Amniotic stem cell (primary cell): ENCODE results near the gene IRS2.
"Not testable (repeated sequence)": the region's sequence is repeated elsewhere in the genome, so short reads cannot be mapped to it uniquely, and the experiment has no call there.

Source experiments
- DNase-seq: peaks from one replicate; lab custom pipeline; 2025; lab: John Stamatoyannopoulos, UW

The IRS2 gene

DNA sequence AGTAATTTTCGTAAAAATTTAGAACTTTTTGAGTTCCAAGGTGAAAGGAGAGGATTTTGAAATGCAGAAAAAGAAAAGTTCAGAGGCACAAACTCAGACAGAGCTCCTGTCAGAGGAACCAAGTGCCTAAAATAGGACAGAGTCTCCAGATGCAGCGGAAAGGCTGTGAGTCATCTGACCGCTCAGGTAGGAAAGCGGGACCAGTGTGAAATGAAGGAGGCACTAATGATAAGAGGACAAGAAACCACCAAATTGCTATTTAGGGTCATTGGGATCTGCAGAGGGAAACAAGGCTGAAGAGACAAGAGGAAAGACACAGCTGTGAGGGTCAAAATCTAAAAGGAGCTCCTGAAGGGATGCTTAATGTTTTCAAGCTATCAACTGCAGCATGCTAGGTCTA lies 34.9 kb downstream of the IRS2 start:
- no peak for DNase-seq

DNA sequence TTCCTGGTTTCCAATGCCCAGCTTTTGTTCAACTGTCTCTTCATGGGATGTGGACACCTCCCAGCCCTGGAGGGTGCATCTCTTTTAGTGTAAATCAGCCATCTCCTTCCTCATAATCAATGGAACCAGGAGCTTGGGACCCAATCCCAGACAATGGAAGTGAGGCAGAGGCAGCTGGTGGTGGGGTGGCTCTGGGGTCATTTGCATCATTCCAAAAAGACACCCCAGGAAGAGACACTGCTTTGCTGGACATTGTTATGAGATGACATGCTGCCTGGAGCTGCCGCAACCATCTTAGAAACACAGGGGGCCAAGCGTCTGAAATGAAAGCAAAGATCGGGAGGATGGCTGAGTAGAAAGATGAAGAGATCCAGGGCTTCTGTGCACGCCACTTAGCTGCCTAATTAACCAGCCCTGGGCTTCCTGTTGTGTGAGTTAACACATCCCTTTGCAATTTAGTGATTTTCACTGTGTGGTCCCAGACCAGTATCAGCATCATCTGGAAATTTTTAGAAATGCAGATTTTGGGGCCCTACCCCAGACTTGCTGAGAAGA lies 36.1 kb downstream of the IRS2 start:
- DNase-seq: no peak

DNA sequence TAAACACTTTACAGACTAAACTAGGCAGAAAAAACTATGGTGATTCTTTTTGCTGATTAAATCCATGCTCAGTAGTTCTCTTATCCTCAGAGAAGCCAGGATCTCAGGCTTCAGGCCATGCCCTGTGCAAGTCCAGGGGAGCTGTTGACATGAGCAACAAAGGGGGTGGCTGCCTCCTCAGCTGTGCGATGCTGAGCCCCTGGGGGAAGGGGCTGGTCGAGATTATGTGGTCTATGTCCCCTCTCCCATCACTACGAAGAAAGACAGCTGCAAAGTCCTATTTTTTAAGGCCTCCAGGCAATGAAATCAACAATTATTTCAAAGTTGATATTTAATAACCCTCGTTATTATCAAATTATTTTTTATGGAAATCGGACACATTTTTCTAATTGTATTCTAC lies 37.0 kb downstream of the IRS2 start:
- no peak for DNase-seq

DNA sequence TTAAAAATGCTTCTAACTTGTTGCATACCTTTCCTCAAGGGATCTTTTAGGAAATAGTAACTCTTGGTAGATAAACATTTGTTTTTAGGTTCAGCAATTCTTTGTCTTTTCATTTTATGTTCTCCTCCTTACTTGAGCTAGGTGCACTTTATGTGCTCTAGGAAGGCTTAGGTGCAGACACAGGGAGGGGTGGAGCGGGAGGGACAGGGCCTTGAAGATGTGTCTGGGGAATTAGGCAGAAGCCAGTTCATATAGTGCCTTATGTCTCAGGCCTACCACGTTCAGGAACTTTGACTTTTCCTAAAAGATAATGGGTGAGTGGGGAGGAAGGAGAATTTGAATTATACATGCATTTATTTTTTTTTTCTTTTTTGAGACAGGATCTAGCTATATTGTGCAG lies 37.7 kb downstream of the IRS2 start:
- no peak for DNase-seq

DNA sequence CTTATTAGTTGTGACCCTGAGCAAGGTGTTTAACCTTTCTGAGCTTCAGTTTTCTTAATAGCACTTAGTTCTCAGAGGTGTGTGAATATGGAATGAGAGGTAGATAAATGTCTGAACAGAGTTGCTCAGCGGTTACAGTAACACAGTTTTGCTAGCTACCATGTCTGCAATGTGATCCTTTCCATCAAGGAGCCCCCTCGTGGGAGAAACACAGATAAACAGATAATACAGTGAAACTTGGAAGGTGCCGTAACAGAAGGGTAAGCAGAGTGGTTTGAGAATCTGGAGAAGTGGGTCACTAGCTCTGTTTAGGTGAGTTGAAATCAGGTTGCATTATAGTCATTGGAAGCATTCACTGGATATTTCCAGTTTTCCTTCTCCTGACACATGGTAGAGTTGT lies 38.9 kb downstream of the IRS2 start:
- DNase-seq: no peak

DNA sequence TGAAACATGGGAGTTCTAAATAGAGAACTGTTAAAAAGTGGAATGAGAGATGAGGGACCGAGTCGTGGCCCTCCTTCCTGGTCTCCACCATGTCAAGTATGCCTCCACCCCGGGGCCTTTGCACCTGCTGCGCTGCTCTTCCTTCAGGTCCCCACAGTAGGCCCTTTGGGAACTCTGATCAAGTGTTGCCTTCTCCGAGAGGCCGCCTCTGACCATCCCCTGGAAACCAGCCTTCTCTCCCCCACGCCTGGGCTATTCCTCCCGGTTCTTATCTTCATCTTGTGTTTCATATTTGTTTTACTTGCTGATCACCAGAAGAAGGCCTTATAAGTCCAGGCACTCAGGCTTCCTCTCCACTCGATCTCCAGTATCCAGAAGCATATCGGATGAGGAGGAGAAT lies 40.0 kb downstream of the IRS2 start:
- DNase-seq: no peak

DNA sequence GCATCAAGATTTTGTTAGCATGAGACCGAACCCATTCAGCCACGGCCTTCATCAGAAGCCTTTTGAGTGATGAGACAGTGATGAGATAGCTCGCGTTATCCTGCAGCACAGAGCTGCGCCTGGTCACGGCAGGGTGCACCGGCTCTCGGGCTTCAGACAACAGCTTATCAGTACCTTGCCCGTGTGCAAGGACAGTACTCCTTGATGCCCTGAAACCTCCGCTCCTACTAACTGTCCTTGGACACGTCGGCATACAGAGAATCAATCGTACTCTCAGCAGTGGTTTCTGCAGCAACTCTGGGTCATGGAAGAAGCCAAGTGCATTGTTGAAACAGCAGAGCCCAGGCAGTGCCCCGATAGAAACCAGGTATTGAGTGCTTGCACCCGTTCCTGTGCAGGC lies 40.7 kb downstream of the IRS2 start:
- no peak for DNase-seq

DNA sequence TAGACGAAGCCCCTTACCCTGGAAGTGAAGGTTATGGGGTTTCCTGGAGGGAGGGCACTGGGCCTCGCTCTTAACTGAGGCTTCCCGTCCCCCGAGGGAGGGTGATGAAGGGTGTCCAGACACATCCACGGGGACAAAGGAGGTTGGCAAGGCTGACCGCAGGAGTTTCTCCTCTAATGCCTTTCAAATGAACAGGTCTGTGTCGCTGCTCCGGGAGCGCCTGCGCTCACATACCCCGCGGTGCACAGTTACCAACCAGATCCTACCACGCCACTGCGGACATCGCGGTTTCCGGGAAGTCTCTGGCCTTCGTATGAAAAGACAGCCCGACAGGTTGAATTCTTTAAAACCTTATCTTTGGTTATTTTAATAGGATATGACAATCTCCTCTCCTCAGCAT lies 41.3 kb downstream of the IRS2 start:
- DNase-seq: no peak

DNA sequence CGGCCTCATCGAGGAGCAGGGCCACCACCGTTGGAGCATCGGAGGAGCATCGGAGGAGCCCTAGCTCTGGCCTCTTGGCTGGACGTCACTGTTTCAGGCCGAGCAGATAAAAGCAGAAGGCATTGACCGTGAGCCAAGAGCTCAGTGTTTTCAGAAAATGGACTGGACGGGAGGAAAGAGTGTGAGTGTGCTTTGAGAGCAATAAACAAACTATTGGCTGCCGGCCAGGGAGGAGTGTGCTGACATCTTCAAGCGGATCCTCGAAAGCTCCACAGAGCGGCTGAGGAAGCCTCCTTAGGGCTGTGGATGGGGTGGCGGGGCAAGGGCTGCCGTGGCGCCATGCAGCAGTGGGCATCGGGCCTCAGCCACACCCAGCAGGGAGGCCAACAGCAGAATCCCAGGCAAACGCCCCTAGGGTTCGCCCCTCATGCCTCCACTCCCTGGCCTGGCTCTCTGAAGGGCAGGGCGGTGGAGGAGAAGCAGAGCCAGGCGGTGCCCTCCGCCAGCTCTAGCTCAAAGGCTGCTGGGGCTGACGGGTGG lies 41.8 kb downstream of the IRS2 start:
- DNase-seq: no peak

DNA sequence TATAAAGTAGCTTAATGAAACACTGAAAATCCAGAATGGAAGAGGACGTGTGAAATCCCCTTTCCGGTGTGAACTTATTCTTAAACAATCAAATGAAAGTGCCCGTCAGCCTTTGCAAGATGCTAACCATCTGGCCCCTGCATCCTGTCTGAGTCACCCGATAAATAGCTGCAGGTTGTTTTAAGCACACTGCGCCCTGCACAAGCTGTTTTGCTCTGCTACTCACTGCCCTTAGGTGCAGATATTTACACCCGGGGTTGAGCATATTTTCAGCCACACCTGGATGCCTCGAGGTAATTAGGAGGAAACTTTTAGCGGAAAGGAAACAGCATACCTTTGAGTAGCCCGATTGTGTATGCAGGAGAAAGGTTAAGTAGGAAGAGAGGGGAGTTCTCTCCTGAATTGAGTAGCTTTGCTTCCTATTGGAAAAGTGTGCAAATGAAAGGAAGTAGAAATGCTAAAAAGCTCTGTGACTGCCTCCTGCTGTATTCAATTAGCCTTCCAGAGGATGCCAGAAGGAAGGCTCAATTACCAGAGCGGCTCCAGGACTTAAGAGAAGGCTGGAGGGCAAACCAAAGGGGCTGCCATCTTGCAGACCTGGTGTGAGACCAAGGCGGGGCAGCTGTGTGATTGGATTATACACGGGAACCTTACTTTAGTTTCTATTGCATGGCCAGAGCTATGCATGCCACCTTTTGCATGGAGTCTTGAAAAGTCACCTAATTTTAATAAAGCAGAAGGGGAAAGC lies 42.5 kb downstream of the IRS2 start:
- DNase-seq: peak; percentile 11

DNA sequence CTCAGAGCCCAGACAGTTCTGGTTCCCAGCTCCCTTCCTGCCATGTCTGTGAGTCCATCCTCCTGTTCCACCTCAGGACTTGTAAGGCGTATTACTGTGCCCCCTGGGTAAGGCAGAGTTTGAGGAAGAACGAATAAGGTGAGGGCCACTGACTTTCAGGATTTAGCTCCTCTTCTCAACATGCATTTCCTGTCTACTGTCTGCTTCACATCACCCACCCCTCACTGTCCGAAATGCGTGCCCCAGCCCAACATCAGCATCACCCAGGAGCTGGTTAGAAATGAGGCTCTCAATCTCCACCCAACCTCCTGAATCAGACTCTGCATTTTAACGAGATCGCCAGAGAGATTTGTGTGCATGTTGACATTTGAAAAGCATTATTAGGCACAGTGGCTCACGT lies 44.4 kb downstream of the IRS2 start:
- DNase-seq: no peak

DNA sequence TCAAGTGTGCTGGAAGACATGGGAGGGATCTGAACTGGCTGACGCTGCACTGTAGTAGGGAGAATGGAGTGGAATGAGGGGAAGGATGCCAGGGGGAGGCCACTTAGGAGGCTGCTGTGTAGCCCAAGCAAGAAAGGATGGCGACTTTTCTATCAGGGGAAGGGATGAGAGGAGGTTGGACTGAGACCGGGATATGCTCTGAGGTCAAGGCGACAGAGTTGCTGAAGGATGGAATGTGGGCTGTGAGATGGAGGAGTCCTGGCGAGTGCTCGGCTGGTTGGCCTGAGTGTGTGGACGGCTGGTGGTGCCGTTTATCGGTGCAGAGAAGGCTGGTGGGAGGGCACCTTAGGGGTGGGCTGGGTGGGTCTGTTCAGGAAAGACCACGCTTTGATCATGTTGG lies 45.7 kb downstream of the IRS2 start:
- no peak for DNase-seq

DNA sequence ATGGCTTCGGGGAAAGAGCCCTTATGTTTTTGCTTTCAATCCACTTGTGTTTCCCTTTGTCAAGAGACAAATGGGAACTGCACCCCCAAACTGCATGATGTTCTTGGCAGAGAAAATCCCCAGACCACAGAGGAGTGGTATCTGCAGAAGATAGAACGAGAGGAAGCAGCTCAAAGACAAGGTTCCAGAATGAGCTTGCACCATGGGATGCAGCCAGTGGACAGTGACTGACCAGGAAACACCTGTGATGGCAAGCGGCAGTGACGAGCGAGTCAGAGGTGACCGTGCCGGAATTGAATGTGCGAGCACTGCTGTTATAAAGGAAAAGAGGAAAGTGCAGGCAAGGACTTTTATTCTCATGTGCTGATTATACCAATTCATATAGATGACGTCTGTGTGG lies 46.3 kb downstream of the IRS2 start:
- DNase-seq: no peak

DNA sequence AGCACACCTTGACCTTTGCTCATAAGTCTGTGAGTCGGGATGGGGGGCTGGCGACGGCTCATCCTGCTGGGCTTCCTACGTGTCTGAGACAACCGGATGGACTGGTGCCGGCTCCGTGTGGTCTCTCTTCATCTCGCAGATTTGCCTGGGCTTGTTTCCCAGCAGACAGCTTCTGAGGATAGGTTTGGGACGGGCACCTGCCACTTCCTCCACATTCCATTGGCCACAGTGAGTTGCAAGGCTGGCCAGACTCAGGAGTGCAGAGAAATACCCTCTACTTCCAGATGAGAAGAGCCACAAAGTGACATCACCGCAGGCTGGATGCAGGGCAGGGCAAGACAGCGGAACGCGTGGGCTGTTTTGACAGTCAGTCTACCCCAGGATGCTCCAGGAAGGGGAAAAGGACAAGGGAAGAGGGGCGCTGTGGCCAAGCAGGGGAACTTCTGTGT lies 48.1 kb downstream of the IRS2 start:
- DNase-seq: no peak

DNA sequence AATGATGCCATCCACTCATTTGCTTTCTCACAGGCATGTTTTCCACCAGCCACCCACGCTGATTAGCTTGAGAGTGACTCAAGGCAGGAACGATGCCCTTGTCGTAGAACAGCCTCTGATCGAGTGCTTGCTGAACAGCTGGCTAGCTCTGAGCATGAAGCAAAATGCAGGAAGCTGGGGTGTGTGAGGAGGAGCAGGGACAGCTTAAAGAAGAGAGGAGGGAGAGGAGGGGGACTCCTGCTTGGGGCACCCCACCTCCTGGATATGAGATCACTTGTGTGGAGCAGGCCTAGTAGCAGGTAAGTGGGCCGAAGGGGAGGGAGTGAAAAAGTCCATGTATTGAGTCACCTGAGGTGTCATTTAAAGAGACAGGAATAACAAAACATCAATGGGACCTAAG lies 48.8 kb downstream of the IRS2 start:
- DNase-seq: no peak

DNA sequence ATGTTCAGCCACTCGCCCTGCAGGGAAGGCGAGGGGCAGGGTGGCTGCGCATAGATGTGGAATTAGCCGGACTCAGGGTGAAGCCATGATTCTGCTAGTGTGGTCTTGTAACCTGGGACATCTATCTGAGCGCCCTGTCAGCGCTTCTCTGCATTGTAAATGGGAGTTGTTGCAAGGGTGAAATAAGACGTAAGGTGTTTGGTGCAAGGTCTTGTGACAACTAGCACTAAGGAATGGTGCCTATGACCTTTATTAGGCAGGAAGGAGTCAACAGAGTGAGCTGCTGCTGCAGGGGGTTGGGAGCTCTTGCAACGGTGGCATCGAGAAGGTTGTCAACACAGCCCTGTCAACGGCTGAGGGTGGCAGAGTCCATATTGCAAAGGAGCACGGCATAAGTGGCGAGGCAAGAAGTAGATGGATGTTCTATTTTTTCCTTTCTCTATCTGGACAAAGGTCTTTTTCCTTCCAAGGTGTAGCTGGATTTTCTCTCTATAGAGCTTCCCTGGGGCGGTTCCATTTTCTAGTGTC lies 49.3 kb downstream of the IRS2 start:
- DNase-seq: no peak

DNA sequence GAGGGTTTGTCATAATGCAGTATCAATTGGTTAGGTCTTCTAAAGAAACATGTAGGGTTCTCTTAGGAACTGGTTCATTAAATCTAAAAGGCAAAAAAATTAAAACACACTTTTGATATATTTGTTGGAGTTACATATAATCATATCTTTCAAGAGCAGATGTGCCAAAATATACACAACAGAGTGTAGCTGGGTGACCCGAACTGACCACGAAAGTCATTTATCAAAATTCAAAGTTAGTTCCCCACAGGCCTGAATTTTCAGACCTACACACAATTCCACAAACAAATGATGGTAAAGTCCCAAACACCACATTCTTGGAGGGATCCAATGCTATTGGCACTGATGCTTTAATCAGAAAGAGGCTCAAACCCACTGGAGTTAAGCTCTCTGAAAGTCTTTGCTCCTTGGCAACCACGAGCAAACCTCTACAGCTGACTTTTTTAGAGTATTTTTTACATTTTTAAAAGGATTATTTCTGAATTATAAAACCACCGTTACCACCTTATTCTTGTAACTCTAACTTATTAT lies 50.9 kb downstream of the IRS2 start:
- DNase-seq: no peak

DNA sequence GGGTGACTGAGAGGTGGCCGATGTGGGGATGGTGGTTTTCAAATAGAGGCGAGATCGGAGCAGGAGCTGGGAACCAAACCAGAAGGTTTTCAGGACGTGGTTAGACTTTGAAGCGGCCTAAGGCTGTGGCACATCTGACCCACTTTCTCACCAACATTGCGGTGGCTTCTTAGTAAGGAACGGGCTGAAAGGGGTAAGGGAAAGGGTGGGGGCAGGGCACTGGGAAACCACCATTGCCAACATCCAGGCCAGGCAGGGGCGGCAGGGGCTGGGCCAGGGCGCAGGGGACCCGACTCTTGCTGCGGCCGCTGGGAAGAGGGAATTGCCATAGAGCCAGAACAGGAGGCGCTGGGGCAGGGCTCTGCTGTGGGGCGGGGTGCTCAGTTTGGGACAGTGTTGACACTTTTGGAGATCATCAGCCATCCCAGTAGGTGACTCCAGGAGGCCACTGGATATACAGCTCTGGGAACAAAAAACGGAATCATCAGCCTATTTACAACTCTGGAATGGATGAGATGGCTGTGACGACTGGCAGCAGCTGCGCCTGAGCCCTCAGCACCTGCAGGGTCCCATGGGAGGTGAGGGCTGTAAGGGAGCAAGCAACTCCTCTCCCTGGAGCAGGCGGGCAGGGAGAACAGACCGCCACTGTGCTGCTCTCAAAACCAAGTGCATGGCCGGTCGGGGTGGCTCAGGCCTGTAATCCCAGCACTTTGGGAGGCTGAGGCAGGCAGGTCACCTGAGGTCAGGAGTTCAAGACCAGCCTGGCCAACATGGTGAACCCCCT lies 52.2 kb downstream of the IRS2 start:
- DNase-seq: no peak

DNA sequence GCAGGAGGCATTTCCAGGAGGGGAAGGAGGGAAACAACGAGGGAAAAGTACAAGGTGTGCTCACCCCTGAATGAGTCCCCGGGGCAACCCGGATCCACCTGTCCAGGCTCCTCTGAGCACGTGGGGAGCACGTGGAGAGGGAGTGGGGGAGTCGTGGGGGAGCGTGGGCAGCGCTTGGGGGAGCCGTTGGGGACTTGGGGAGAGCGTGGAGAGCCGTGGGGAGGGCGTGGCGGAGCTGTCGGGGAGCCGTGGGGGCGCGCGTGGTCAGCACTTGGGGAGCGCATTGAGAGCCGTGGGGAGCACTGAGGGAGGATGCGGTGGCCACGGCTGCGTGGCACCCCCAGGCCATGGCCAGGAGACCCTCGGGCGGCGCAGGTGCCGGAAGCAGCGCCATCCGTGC lies 52.8 kb downstream of the IRS2 start:
- no peak for DNase-seq

DNA sequence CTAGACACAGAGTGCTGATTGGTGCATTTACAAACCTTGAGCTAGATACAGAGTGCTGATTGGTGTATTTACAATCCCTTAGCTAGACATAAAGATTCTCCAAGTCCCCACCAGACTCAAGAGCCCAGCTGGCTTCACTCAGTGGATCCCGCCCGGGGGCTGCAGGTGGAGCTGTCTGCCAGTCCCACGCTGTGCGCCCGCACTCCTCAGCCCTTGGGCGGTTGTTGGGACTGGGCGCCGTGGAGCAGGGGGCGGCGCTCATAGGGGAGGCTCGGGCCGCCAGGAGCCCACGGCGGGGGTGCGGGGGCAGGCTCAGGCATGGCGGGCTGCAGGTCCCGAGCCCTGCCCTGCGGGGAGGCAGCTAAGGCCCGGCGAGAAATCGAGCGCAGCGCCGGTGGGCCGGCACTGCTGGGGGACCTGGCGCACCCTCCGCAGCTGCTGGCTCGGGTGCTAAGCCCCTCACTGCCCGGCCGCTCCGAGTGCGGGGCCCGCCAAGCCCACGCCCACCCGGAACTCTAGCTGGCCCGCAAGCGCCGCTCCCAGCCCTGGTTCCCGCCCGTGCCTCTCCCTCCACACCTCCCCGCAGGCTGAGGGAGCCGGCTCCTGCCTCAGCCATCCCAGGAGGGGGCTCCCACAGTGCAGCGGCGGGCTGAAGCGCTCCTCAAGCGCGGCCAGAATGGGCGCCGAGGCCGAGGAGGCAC lies 53.8 kb downstream of the IRS2 start:
- DNase-seq: not testable (repeated sequence)

DNA sequence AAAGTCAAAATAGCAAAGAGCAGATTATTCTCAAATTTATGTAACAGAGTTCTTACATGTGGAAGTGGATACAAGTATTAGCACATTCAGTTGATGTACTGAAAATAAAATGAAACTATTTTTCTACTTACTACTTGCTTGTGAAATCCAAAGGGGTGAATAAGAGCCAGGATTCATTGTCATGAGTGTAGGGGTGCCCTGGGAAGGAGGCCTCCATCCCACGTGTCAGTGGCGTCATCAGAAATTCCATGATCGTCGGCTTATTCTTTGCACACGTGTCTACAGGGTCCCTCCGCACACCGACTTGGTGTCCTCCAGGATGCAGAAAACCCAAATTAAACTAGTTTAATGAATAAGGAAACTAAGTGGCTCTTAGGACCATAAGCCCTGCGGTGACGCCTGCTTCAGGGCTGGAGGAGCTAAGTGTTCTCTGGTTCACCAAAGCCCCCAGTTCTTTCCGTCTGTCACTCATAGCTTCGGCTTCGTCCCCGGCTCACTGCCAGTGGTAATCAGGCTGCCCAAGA lies 55.5 kb downstream of the IRS2 start:
- DNase-seq: no peak
